H9 (cell line): ENCODE measurements around the gene ERCC5. TPM values are rescaled to one million over a fixed set of nuclear protein-coding genes. Genes with fewer than 3 reads are reported as not detected.

ENCODE experiments used
- DNase-seq: peaks from one replicate; pipeline ENCODE4 v3.0.0-alpha.2; 2017
- H2AFZ ChIP-seq: one replicate; pipeline ENCODE4 v1.6.1; 2013; ENCODE audit warnings: mild to moderate bottlenecking, low read length, control low read depth, moderate library complexity
- H2AK5ac ChIP-seq: 2 replicates; pipeline ENCODE4 v1.6.1; 2013; ENCODE audit warnings: low read length, control low read depth, mixed read lengths; ENCODE audit not compliant: insufficient read length
- H2BK120ac ChIP-seq: one replicate; pipeline ENCODE4 v1.6.1; 2013; ENCODE audit warnings: low read depth, mild to moderate bottlenecking, low read length, control low read depth, inconsistent platforms; ENCODE audit not compliant: poor library complexity, severe bottlenecking
- H2BK12ac ChIP-seq: 2 replicates; pipeline ENCODE4 v1.6.1; 2013; ENCODE audit warnings: low read length, control low read depth, mixed read lengths, low read depth; ENCODE audit not compliant: insufficient read length
- H2BK15ac ChIP-seq: 2 replicates; pipeline ENCODE4 v1.6.1; 2013; ENCODE audit warnings: low read depth, low read length, control low read depth
- H2BK20ac ChIP-seq: one replicate; pipeline ENCODE4 v1.6.1; 2013; ENCODE audit warnings: low read depth, mild to moderate bottlenecking, low read length, control low read depth, inconsistent platforms; ENCODE audit not compliant: poor library complexity, severe bottlenecking
- H2BK5ac ChIP-seq: 2 replicates; pipeline ENCODE4 v1.6.1; 2013; ENCODE audit warnings: low read length, control low read depth, mixed read lengths; ENCODE audit not compliant: insufficient read length
- H3K14ac ChIP-seq: 2 replicates; pipeline ENCODE4 v1.6.1; 2013; ENCODE audit warnings: low read length, control low read depth; ENCODE audit not compliant: insufficient read depth
- H3K18ac ChIP-seq: 2 replicates; pipeline ENCODE4 v1.6.1; 2013; ENCODE audit warnings: low read depth, mild to moderate bottlenecking, mixed read lengths, low read length, control low read depth; ENCODE audit not compliant: insufficient read length
- H3K23ac ChIP-seq: 2 replicates; pipeline ENCODE4 v1.6.1; 2013; ENCODE audit warnings: low read length, control low read depth, mixed read lengths, low read depth; ENCODE audit not compliant: insufficient read length
- H3K23me2 ChIP-seq: 2 replicates; pipeline ENCODE4 v1.6.1; 2013; ENCODE audit warnings: low read depth, mild to moderate bottlenecking, mixed read lengths, low read length, control low read depth; ENCODE audit not compliant: insufficient read length, poor library complexity, severe bottlenecking
- H3K27ac ChIP-seq: 2 replicates; pipeline ENCODE4 v1.5.1; 2013; ENCODE audit warnings: low read length, control low read depth, mixed read lengths, low read depth; ENCODE audit not compliant: insufficient read length
- H3K27me3 ChIP-seq: 2 replicates; pipeline ENCODE4 v1.6.1; 2013; ENCODE audit warnings: low read length, control low read depth, inconsistent platforms; ENCODE audit not compliant: insufficient read depth
- H3K4ac ChIP-seq: 2 replicates; pipeline ENCODE4 v1.6.1; 2013; ENCODE audit warnings: low read depth, mild to moderate bottlenecking, control low read depth, inconsistent platforms, low read length, moderate library complexity
- H3K4me1 ChIP-seq: 2 replicates; pipeline ENCODE4 v1.6.1; 2013; ENCODE audit warnings: low read length, control low read depth, inconsistent platforms; ENCODE audit not compliant: insufficient read depth
- H3K4me2 ChIP-seq: 2 replicates; pipeline ENCODE4 v1.6.1; 2013; ENCODE audit warnings: low read length, control low read depth, mixed read lengths; ENCODE audit not compliant: insufficient read length, insufficient read depth
- H3K56ac ChIP-seq: 2 replicates; pipeline ENCODE4 v1.6.1; 2013; ENCODE audit warnings: low read depth, mild to moderate bottlenecking, mixed read lengths, low read length, control low read depth; ENCODE audit not compliant: insufficient read length
- H3K79me1 ChIP-seq: 2 replicates; pipeline ENCODE4 v1.6.1; 2013; ENCODE audit warnings: low read depth, mild to moderate bottlenecking, moderate library complexity, low read length, control low read depth, inconsistent platforms; ENCODE audit not compliant: insufficient read depth, poor library complexity, severe bottlenecking
- H3K79me2 ChIP-seq: 2 replicates; pipeline ENCODE4 v1.6.1; 2013; ENCODE audit warnings: low read length, control low read depth, inconsistent platforms; ENCODE audit not compliant: insufficient read depth
- H3K9ac ChIP-seq: 2 replicates; pipeline ENCODE4 v1.6.1; 2013; ENCODE audit warnings: low read length, control low read depth, mixed read lengths; ENCODE audit not compliant: insufficient read length; ENCODE audit errors: extremely low read depth
- H3K9me3 ChIP-seq: one replicate; pipeline ENCODE4 v1.6.1; 2013; ENCODE audit warnings: low read depth, low read length, inconsistent platforms; ENCODE audit not compliant: control insufficient read depth
- H3T11ph ChIP-seq: one replicate; pipeline ENCODE4 v1.6.1; 2013; ENCODE audit warnings: mild to moderate bottlenecking, low read length, control low read depth, inconsistent platforms
- H4K20me1 ChIP-seq: one replicate; pipeline ENCODE4 v1.6.1; 2013; ENCODE audit not compliant: control insufficient read depth, insufficient read length, insufficient read depth
- H4K5ac ChIP-seq: 2 replicates; pipeline ENCODE4 v1.6.1; 2013; ENCODE audit warnings: low read depth, mild to moderate bottlenecking, mixed read lengths, low read length, control low read depth; ENCODE audit not compliant: insufficient read length
- H4K8ac ChIP-seq: replicated peaks from 2 replicates; pipeline ENCODE4 v1.6.1; 2013; ENCODE audit warnings: low read length, control low read depth, mixed read lengths, low read depth; ENCODE audit not compliant: insufficient read length
- H4K91ac ChIP-seq: 2 replicates; pipeline ENCODE4 v1.6.1; 2013; ENCODE audit warnings: low read depth, mild to moderate bottlenecking, moderate library complexity, mixed read lengths, low read length, control low read depth; ENCODE audit not compliant: insufficient read length
- H3K27ac Mint-ChIP-seq, 3 experiments: 2 replicates in 2 of 3; 3 replicates in 1 of 3; pipeline ENCODE4 v1.8.0; 2020 to 2021; ENCODE audit warnings: mixed read lengths in 3 of 3, mild to moderate bottlenecking in 1 of 3, moderate library complexity in 1 of 3
- H3K27me3 Mint-ChIP-seq: 2 replicates; pipeline ENCODE4 v1.8.0; 2021; ENCODE audit warnings: low read depth, mild to moderate bottlenecking, moderate library complexity, mixed read lengths
- H3K36me3 Mint-ChIP-seq, 3 experiments: 2 replicates in 2 of 3; 3 replicates in 1 of 3; pipeline ENCODE4 v1.8.0; 2020 to 2021; ENCODE audit warnings: low read depth in 3 of 3, mixed read lengths in 3 of 3; ENCODE audit not compliant: insufficient read depth in 1 of 3
- H3K4me1 Mint-ChIP-seq, 2 experiments: 2 replicates each; pipeline ENCODE4 v1.8.0; 2020; ENCODE audit warnings: mixed read lengths in 2 of 2
- H3K4me3 Mint-ChIP-seq, 2 experiments: 2 replicates in 1 of 2; 3 replicates in 1 of 2; pipeline ENCODE4 v1.8.0; 2020 to 2021; ENCODE audit warnings: mild to moderate bottlenecking in 2 of 2, mixed read lengths in 2 of 2, moderate library complexity in 1 of 2
- H3K9me3 Mint-ChIP-seq, 2 experiments: 2 replicates in 1 of 2; 3 replicates in 1 of 2; pipeline ENCODE4 v1.8.0; 2020; ENCODE audit warnings: mild to moderate bottlenecking in 2 of 2, mixed read lengths in 2 of 2, moderate library complexity in 1 of 2
- CTCF ChIP-seq: fragments of 200-600 bp; sonication (generic); conservative IDR thresholded peaks from 3 replicates; pipeline ENCODE4 v1.8.0; 2021; ENCODE audit warnings: antibody characterized with exemption, mild to moderate bottlenecking
- WGBS: extraction: QIAGEN DNeasy Blood & Tissue Kit; methylation state at CpG from one replicate; pipeline ENCODE4 v1.1.7; 2013; ENCODE audit warnings: missing lambda C conversion rate, low lambda C conversion rate, mixed read lengths; ENCODE audit not compliant: insufficient read length; ENCODE audit errors: extremely low coverage; 5-methylcytosine and 5-hydroxymethylcytosine counted together
- total RNA-seq: library from RNA; stranded (reverse); gene quantifications from 2 replicates; pipeline ENCODE4 v1.2.1, GENCODE V29; 2021

Gene ERCC5
- total RNA-seq, 1 experiment from 2014 or later: 26.8 TPM

- H3K9ac ChIP-seq: no peak overlapping the region
- no CpG with 5 or more reads among the region's 6 CpGs for WGBS
Measured at GRCh38 chr13:102848956-102849355, 3.1 kb downstream of the ERCC5 start.

More at GRCh38 chr13:102848956-102849355, 3.1 kb downstream of the ERCC5 start:
- Mint-ChIP-seq H3K4me1 (peaks cover 11 to 14% of the 10 kb centered on the region in 2 experiments), H3K9me3 (no peaks in the 10 kb centered on the region), H3K27me3 (no peaks in the 10 kb centered on the region), H3K27ac (no peak overlapping the region), H3K36me3 (peaks cover 0 to 3% (median 0%) of the 10 kb centered on the region in 3 experiments; a peak in 1 of 7 replicates), H3K4me3 (no peak overlapping the region; a peak in 1 of 5 replicates)
- Histone ChIP-seq H3K4ac (no peak overlapping the region), H3K79me2 (peaks cover 2% of the 10 kb centered on the region; the same call in 1 of the 2 replicates), H3K14ac (no peak overlapping the region), H2BK120ac (no peak overlapping the region), H3T11ph (no peak overlapping the region), H3K4me1 (no peaks in the 10 kb centered on the region; the same call in 1 of the 2 replicates), H2AFZ (no peak overlapping the region), H4K20me1 (no peaks in the 10 kb centered on the region), H2AK5ac (no peak overlapping the region), H4K5ac (no peak overlapping the region), H3K27me3 (no peaks in the 10 kb centered on the region), H3K4me2 (no peak overlapping the region), H3K79me1 (no peaks in the 10 kb centered on the region), H3K27ac (no peak overlapping the region), H2BK12ac (no peak overlapping the region), H2BK20ac (no peak overlapping the region), H3K56ac (no peak overlapping the region), H3K23ac (no peak overlapping the region), H4K8ac (no peak overlapping the region), H4K91ac (no peak overlapping the region), H3K9me3 (no peaks in the 10 kb centered on the region), H2BK5ac (no peak overlapping the region), H3K23me2 (peaks cover 7% of the 10 kb centered on the region), H3K18ac (no peak overlapping the region), H2BK15ac (no peak overlapping the region)
- no peak for TF ChIP-seq CTCF
- DNase-seq: no peak
